HG03521 (cell line): Measurements from ENCODE around the gene CRIP2.

Source experiments
- ATAC-seq: cut with Tn5 transposase; IDR thresholded peaks from one replicate; pipeline ENCODE4 v1.9.1; 2021; ENCODE audit warnings: mild to moderate bottlenecking, moderate library complexity; ENCODE audit not compliant: unreplicated experiment

CRIP2 gene

DNA sequence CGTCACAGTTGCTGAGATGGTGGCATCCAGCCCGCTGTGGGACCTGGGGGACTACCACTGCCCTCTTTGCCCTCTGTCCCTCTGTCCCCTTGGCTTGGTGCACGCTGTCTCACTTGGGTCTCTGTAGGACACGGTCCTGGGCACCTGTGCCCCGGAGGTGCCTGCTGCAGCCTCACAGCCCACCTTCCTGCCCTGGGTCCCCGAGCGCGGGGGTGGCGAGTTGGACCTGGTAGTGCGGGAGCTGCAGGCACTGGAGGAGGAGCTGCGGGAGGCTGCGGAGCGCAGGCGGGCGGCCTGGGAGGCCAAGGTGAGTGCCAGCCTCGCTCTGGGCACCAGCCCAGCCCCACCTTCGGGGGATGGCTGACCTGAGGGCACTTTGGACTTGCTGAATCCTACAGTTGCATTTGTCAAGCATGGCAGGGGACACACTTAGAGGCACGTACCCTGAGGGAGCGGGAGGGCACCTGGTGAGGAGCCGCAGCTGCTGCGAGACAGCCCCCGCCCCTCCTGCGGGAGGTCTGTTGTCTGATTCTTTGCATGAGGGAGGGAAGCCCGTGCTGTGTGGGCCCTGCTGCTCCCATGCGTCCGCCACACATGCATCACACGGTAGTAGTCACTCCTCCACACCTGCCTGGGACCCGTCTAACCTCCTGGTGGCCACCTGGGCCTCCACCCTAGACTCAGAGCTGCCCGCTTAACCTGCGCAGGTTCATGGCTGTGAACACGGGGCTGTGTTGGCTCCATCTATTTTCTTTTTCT is 23.2 kb downstream of the CRIP2 start:
- ATAC-seq: no peak

DNA sequence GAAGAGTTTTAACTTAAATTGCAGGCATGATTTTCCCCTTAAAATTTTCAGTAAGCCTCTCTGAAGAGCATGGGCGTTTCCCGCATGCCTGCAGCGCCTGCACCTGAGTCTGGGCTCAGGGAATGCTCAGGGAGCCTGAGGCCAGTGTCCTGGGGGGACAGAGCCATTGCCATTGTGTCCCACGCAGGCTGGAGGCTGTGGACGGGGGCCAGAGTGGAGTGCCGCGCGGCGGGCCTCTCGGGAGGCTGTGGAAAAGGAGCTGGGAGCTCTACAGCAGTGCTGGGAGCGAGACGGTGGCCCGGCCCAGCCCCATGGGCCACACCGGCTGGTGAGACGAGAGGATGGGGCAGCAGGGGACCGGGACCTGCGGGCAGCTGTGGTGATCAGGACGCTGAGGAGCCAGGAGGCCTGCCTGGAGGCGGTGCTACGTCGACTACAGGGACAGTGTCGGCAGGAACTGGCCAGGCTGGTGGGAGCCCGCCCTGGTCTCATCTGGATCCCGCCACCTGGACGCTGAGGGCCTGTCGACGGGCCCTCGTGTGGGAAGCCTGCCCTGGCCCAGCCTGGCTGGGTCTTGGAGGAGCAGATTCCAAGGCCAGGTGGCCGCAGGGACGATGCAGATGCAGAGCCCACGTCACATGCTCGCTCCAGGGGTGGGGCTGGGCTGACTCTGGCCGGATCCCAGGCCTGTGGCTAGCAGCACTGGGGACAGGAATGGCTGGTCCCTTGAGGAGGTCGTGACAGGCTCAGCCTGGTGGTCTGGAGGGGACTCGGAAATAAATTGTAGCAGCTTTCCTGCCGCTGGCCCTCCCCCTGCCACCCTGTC is 24.0 kb downstream of the CRIP2 start:
- ATAC-seq: no peak

DNA sequence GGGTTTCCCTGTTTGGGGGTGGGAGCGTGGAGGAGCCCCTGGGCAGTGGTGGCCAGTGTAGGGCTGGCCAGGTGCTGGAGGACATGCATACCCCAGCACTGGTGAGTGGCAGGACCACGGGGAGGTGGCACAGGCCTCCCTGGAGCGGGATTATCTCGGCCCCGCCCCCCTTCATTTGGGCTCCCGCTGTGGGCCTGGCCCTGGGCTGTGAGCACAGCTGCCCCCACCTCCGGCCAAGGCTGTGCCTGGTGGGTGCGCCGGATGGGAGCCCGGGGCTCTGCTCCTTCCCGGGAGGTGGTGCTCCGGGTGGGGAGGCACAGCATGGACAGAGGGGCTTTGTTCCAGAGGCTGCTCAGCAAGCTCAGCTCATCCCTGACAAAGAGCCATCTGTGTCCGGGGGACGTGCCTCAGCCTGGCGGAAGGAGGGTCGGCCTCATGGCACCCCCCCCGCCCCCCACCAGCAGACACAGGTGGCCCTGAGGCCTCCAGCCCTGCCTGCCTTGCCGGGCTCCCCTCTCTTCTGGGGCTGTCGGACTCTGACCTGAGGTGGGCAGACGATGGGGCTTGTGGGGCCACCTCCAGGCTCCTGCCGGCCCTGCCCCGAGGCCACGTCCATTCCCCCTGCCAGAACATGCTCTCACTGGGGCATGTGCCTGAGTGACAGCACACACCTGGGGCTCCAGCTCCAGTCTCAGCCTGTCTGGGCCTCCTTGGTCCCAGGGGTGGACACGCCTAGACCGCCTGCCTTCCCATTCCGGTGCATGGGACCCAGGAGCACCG is 24.8 kb downstream of the CRIP2 start:
- ATAC-seq: no peak

DNA sequence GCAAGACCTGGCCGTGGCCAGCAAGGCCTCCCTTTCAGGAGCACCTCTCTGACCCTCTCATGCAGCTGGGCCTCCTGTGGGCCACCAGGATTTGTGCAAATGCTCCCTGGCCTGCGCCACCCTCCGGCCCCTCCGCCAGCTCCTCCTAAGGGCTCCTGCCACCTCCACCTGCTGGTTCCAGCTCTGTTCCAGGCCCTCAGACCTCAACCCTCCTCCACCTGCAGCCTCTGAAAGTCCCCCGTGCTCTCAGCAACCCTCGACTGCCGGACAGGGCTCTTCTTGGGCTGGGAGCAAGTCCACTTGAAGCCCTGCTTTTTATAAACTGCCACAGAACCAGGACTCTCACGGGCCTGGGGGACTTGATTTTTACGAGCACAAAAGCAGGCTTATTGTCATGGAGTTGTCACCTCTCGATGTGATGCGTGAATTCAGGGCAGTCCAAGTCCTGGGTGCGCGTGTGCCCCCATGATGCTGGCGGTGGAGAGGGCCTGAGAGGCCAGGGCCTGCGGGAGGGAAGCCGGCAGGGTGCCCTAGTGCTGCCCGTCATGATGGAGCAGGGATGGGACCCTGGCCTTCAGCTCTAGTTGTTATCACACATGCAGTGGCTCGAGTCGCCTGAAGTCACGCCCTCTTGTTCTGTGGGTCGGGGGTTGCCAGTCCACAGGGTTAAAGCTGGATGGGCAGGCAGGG is 25.6 kb downstream of the CRIP2 start:
- ATAC-seq: no peak

DNA sequence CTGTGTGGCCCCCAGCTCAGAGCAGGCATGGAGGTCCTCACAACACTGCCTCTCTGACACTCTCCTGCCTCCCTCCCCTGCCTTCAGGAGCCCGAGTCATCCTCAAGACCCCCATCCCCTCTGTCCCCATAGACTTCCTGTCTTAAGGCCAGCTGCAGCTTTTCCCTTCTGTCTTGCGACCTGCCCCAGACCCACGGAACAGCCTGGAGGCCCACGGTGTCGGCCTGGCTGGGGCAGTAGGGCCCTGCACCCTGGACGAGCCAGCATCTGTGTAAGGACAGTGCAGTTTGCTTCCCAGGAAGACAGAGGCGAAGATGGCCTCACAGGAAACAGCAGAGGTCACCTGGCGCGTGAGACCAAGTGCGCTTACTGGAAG is 26.1 kb downstream of the CRIP2 start:
- no peak for ATAC-seq

DNA sequence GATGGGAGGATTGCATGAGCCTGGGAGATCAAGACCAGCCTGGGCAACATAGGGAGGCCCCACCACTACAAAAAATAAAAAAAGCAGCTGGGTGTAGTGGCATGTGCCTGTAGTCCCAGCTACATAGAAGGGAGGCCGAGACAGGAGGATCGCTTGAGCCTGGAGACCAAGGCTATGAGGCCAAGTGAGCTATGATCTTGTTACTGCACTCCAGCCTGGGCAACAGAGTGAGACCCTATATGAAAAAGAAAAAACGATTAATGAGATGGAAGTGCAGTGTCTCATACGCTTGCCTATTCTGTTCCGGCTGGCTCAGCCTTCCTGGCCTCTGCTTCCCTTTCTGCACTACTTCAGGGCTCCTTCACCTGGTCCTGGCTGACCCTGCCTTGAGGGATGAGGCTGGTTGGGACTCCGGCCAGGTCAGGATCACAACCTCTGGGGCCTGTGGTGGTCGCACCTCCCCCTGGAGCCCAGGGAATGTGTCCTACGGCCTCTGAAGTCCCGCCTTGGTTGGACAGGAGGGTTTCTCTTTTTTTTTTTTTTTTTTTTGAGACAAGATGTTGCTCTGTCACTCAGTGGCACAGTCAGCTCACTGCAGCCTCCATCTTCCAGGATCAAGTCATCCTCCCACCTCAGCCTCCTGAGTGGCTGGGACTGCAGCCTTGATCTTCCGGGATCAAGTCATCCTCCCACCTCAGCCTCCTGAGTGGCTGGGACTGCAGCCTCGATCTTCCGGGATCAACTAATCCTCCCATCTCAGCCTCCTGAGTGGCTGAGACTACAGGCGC is 27.1 kb downstream of the CRIP2 start:
- no peak for ATAC-seq

DNA sequence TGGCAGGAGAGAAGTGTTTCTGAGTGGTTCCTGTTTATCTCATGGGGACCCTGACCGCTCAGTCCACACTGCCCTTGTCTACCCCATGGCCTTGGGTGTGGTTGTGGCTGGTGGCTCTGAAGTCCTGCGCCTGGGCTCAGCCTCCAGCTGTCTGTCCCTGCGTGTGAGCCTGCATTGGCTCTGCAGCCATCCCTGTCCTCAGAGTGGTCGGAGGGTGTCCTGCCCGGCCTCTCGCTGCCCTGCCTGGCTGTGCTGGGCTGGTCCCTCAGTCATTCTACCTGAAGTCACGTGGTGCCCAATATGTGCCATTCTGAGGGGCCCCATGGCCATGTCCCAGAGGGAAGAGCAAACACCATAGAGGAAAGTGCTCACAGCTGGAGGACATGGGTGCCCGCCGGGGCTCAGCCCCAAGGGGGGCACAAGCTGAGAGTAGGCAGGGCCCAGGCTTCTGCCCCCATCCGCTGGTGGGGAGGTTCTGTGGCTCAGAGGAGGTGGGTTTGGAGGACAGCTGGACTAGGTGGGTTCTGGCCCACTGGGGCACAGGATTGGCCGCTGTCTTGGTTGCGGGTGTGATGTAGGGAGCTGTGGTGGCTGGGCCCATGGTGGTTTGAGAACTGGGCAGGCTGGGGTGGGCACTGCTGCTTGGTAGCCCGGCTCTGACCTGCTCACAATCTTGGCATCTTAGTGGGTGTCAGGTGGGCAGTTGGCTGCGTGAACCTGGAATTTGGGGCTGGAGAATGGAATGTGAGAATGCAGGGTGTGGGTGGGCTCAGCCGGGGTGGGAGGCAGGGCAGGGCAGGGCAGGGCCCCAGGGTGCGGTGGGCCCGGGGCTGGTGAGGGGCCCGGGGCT is 28.1 kb downstream of the CRIP2 start:
- no peak for ATAC-seq

DNA sequence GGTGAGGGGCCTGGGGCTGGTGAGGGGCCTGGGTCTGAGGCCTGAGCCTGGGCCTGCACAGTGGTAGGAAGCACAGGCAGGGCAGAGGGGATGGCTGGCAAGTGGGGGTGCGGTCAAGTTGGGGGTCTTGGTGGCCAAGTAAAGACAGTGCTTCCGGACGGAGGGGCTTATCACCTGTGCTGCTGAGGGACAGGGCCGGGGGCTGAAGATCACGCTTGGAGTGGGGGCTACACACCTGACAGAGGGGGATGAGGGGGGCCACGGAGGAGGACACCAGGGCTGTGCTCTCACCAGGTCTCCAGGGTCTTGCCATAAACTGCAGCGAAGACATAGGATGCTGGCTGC is 28.6 kb downstream of the CRIP2 start:
- ATAC-seq: no peak

DNA sequence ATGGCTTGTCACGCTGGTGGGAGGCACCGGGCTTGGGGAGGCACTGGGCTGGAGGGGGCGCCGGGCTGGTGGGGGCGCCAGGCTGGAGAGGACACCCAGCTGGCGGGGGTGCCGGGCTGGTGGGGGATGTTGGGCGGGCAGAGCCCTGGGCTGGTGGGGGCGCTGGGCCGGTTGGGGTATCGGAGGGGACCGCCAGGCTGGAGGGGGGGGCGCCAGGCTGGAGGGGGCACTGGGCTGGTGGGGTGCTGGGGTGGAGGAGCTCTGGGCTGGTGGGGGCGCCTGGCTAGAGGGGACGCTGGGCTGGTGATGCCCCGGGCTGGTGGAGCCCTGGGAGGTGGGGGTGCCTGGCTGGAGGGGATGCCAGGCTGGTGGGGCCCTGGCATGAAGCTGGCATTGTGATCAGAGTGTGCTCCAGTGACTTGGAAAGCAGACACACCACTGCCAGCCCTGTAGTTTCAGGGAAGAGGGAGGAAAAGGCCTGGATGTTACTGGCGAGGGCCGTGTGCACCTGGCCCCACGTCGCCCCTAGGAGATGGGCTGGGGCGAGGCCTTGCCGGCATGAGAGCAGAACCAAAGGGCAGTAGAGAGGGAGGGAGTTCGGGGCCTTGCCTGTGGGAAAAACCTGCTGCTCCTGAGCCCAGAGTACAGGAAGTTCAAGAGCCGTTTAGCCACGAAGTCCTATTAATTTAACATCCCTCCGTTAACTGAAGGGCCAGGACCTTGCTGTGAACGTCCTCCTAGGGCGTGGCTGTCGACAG is 29.5 kb downstream of the CRIP2 start:
- ATAC-seq: no peak

DNA sequence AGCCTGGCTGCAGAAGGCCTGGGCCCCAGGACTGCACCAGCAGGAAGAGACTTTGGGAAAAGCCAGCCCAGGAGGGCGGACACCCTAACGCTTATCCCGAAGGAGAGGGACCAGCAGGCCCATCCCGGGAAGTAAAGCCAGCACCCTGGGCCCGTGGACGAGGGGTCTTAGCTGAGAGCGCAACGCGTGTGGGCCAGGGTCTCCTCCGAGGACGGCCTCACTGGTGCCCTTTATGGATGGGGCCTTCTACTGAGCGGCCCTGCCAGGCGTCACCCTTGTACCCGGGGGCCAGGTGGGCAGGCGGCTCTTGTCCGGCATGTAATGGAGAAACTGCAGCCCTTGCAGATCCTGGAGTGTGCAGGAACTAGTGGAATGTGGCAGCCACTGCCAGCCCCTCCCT is 30.5 kb downstream of the CRIP2 start:
- ATAC-seq: no peak

DNA sequence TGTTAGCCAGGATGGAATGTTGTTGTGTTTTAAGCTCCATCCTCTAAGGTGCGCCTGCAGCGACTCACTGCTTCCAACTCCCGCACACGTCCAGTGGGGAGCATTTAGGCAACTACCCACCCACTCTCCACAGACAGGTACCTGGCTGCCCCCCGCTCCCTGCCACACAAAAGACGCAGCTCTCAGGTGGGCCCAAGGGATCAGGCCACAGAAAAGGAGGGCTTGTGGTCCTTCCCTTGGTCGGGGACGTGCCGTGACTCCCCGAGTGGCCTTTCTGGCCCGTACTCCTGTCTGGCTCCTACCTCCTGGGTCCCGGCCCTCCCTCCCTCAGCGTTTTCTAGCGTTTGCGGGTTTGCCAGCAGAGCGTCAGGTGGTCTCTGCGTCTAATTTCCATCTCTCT is 32.6 kb downstream of the CRIP2 start:
- ATAC-seq: no peak

DNA sequence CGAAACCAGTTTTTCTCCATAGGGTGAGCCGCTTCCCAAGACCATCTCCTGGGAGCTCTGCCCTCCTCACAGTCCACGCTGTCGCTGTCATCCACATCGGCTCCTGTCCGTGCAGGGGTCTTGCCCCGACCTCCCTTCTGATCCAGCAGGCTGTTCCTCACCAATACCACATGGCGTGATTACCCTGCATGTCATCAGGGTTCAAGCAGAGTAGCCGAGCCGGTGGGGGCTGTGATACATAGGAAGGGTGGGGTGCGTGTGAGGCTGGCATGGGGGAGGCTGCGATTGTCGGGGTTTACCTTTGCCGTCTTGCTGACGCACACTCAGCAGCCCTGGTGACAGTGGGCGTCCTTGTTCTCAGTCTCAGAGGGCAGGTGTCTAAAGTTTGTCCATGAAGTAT is 33.4 kb downstream of the CRIP2 start:
- ATAC-seq: no peak

DNA sequence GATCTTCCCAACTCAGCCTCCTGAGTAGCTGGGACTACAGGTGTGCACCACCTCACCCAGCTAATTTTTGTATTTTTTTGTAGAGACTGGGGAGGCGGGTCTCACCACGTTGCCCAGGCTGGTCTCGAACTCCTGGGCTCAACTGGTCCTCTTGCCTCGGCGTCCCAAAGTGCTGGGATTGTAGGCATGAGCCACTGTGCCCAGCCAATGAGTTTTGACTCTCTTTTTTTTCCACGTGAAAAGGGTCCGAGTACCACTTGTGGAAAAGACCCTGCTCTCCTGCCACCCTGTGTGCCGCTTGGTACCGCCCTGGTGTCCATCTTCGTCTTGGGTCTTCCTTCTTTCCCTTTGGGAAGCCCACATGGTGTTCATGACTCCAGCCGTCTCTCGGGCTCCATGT is 34.0 kb downstream of the CRIP2 start:
- ATAC-seq: no peak

DNA sequence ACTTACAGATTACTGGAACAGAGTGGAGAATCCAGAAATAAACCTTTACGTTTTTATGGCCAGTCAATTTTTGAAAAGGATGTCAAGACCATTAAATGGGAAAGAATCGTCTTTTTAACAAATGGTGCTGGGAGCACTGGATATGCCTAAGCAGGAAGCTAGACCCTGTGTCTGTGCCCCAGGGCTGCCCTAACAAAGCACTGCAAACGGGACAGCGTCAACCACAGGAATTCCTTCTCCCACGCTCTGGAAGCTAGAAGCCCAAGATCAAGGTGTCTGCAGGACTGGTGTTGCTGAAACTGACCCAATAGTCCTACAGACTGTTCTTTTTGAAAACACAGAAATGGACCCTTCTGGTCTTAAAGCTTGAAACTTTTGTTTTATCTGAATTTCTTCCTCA is 42.5 kb downstream of the CRIP2 start:
- no peak for ATAC-seq

DNA sequence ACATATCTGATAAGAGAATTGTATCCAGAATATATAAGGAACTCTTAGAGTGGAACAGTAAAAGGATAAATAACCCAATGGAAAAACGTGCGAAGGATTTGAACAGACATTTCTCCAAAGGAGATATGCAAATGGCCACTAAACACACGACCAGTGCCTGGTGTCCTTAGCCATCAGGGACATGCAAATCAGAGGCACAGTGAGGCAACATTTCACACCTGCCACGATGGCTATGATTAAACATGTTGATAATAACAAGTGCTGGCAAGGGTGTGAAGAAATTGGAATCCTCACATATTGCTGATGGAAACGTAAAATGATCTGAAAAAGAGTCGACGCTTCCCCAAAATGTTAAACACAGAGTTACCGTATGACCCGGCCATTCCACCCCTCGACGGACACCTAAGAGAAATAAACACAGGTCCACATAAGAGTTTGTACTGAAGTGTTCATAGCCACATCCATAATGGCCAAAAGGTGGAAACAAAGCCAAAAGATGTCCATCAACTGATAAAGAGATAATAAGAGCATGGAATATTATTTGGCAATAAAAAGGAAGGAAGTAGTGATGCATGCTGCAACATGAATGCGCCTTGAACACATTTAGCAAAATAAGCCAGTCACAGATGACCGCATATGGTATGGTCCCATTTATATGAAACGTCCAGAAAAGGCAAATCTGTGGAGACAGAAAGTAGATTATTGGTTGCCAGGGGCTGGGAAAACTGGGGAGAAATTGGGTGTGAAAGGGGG is 45.5 kb downstream of the CRIP2 start:
- ATAC-seq: no peak

DNA sequence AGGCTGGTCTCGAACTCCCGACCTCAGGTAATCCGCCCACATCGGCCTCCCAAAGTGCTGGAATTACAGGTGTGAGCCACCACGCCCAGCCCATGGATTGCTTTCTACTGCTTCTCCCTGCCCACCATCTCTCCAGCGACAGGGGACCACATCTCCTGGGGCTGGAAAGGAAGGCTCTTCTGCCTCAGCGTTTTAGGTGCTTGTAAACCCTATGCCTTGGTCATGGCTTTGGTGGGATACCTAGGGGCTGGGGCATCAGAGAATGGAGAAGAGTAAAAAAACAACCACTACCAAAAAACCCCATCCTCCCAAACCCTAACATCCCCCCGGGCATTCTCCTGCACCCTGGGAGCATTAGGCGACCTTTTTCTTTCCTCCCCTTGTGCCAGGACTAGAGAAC is 50.7 kb downstream of the CRIP2 start:
- no peak for ATAC-seq

DNA sequence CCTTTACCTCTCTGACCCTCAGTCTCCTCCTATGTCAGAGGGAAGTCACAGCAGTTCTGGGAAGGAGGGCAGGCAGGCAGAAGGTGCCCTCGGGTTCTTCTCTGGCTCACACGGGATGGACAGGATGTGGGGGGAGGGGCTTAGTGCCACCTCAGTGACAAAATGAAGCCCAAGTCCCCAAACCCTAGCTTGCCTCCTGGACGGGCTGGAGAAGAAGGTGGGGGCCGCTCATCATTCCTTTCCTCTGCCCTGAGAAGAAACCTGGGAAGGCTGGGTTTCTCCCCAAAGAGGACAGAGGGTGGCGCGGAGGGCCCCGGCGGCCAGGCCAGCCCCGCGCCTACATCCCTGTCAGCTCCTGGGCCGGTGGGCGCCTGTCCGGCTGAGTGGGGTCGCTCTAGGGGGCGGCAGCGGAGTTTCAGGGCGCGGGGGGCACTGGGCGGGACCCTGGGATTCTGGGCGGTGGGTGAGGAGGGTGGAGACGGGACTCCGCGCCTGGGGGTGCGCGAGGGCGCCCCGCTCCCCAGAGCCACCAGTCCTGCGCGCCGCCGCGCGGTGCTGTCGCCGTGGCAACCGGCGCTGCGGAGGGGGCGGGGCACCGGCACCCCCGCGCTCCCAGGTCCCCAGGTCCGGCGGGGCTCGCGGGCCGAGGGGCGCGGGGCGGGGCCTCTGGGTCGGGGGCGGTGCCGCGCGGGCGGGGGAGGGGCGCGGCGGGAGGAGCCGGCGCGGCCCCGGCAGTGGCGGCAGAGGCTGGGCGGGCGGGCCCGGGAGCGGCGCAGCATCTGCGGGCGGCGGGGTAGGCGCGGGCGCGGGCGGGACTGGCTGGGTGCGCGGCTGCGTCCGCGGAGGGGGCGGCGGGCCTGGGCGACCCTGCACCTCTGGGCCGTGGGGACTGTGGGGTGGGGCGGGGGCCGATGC is 51.5 kb downstream of the CRIP2 start, which contains the start of gene TMEM121:
TMEM121 (plus strand) TSS at position 723 of the 915 bp plus-strand sequence. CDS start 2,252 bp downstream, outside the sequence.
- no peak for ATAC-seq
